IPS-15b (cell line): ENCODE measurements around the gene ZNF621.

Experiments used
- H3K27me3 ChIP-seq: one replicate; pipeline ENCODE4 v1.6.1; 2013; ENCODE audit warnings: low read length; ENCODE audit not compliant: control insufficient read depth, insufficient read depth
- H3K36me3 ChIP-seq: one replicate; pipeline ENCODE4 v1.6.1; 2013; ENCODE audit warnings: low read length; ENCODE audit not compliant: control insufficient read depth, insufficient read depth
- H3K4me1 ChIP-seq: one replicate; pipeline ENCODE4 v1.6.1; 2013; ENCODE audit warnings: mild to moderate bottlenecking, low read length; ENCODE audit not compliant: control insufficient read depth, insufficient read depth
- H3K4me3 ChIP-seq: one replicate; pipeline ENCODE4 v1.5.1; 2013; ENCODE audit warnings: low read depth, low read length
- H3K9ac ChIP-seq: one replicate; pipeline ENCODE4 v1.6.1; 2013; ENCODE audit warnings: low read depth, mild to moderate bottlenecking, low read length
- H3K9me3 ChIP-seq: one replicate; pipeline ENCODE4 v1.6.1; 2013; ENCODE audit warnings: mild to moderate bottlenecking, low read length; ENCODE audit not compliant: control insufficient read depth, insufficient read depth

The ZNF621 gene

GRCh38 chr3:40583691-40584090 lies 58.9 kb downstream of the ZNF621 start:
- peaks cover 12% of the 10 kb centered on the region for H3K4me1 ChIP-seq
- no peak overlapping the region for H3K4me3 ChIP-seq
- peaks cover 8% of the 10 kb centered on the region for H3K27me3 ChIP-seq
- H3K9me3 ChIP-seq: no peaks in the 10 kb centered on the region
- H3K36me3 ChIP-seq: no peaks in the 10 kb centered on the region
- H3K9ac ChIP-seq: no peak overlapping the region

- Histone ChIP-seq H3K4me1 (peaks cover 12% of the 10 kb centered on the region), H3K4me3 (peak overlapping the region; percentile 43), H3K36me3 (no peaks in the 10 kb centered on the region), H3K27me3 (peaks cover 8% of the 10 kb centered on the region), H3K9me3 (no peaks in the 10 kb centered on the region), H3K9ac (no peak overlapping the region)
These were observed 59.9 kb downstream of the ZNF621 start for GRCh38 chr3:40584625-40585189.

GRCh38 chr3:40585381-40586016 lies 60.7 kb downstream of the ZNF621 start:
- no peak overlapping the region for H3K4me3 ChIP-seq
- peaks cover 12% of the 10 kb centered on the region for H3K4me1 ChIP-seq
- H3K9ac ChIP-seq: no peak overlapping the region
- no peaks in the 10 kb centered on the region for H3K9me3 ChIP-seq
- no peaks in the 10 kb centered on the region for H3K36me3 ChIP-seq
- H3K27me3 ChIP-seq: peaks cover 8% of the 10 kb centered on the region

- Histone ChIP-seq H3K4me3 (no peak overlapping the region), H3K27me3 (peaks cover 8% of the 10 kb centered on the region), H3K9me3 (no peaks in the 10 kb centered on the region), H3K9ac (no peak overlapping the region), H3K4me1 (peaks cover 12% of the 10 kb centered on the region), H3K36me3 (no peaks in the 10 kb centered on the region)
These were observed 62.1 kb downstream of the ZNF621 start for GRCh38 chr3:40586901-40587300.

- no peak overlapping the region for H3K4me3 ChIP-seq
- no peak overlapping the region for H3K9ac ChIP-seq
- H3K9me3 ChIP-seq: no peaks in the 10 kb centered on the region
- no peaks in the 10 kb centered on the region for H3K36me3 ChIP-seq
- H3K27me3 ChIP-seq: peaks cover 8% of the 10 kb centered on the region
- H3K4me1 ChIP-seq: peaks cover 12% of the 10 kb centered on the region
These were observed 63.6 kb downstream of the ZNF621 start for GRCh38 chr3:40588406-40588805.
